ENCODE measurements around the gene PPP2R2D.

Gene PPP2R2D

GRCh38 chr10:131875501-131875900 is 25.3 kb upstream of the PPP2R2D start:
- CTCF ChIA-PET: interaction anchor here (1.0 to 1.5 kb wide), 2 partner anchors 10 to 147 kb away, joined by 5 to 6 read pairs; no protein-coding TSS in a partner anchor
- DNase-seq (ENCODE audit: extremely low spot score): no peak
- POLR2A ChIA-PET: no interaction called here
- TF ChIP-seq CTBP1 (IDR thresholded peaks at IDR 0.05; ENCODE audit: borderline replicate concordance): no peak
- no peak for TF ChIP-seq ZNF384 (IDR thresholded peaks at IDR 0.05)
- no peak for TF ChIP-seq PKNOX1 (IDR thresholded peaks at IDR 0.05)
- no peak for TF ChIP-seq BHLHE40 (IDR thresholded peaks at IDR 0.05; ENCODE audit: borderline replicate concordance)
- no peak for TF ChIP-seq ARNT (IDR thresholded peaks at IDR 0.05)
- no peak for TF ChIP-seq FOXA1 (IDR thresholded peaks at IDR 0.05)
- TF ChIP-seq TARDBP (IDR thresholded peaks at IDR 0.05): no peak
- TF ChIP-seq NFRKB (IDR thresholded peaks at IDR 0.05): no peak

GRCh38 chr10:131876017-131876416 is 24.8 kb upstream of the PPP2R2D start:
- POLR2A ChIA-PET: no interaction called here
- CTCF ChIA-PET: interaction anchor here (1.5 kb wide), 1 partner anchor 10 kb away, joined by 5 read pairs; no protein-coding TSS in a partner anchor
- no peak for TF ChIP-seq TARDBP (IDR thresholded peaks at IDR 0.05)
- DNase-seq (ENCODE audit: extremely low spot score): no peak

GRCh38 chr10:131876508-131876907 is 24.3 kb upstream of the PPP2R2D start:
- DNase-seq (ENCODE audit: extremely low spot score): no peak
- no peak for TF ChIP-seq NFRKB (IDR thresholded peaks at IDR 0.05)
- no peak for TF ChIP-seq ARNT (IDR thresholded peaks at IDR 0.05)
- no peak for TF ChIP-seq SP1 (IDR thresholded peaks at IDR 0.05)
- no peak for TF ChIP-seq FOXM1 (IDR thresholded peaks at IDR 0.05; ENCODE audit: borderline replicate concordance)
- no peak for TF ChIP-seq SUZ12 (IDR thresholded peaks at IDR 0.05)
- TF ChIP-seq LEF1 (IDR thresholded peaks at IDR 0.05; ENCODE audit: borderline replicate concordance): no peak
- no peak for TF ChIP-seq TARDBP (IDR thresholded peaks at IDR 0.05)
- no peak for TF ChIP-seq ELF4 (IDR thresholded peaks at IDR 0.05)
- no peak for TF ChIP-seq CTBP1 (IDR thresholded peaks at IDR 0.05; ENCODE audit: borderline replicate concordance)
- TF ChIP-seq ZNF384 (IDR thresholded peaks at IDR 0.05): no peak
- TF ChIP-seq BHLHE40 (IDR thresholded peaks at IDR 0.05; ENCODE audit: borderline replicate concordance): no peak
- no peak for TF ChIP-seq PKNOX1 (IDR thresholded peaks at IDR 0.05)
- no peak for TF ChIP-seq HDGF (IDR thresholded peaks at IDR 0.05; ENCODE audit: borderline replicate concordance)
- no peak for TF ChIP-seq FOXK2 (IDR thresholded peaks at IDR 0.05)
- no peak for TF ChIP-seq FOXA1 (IDR thresholded peaks at IDR 0.05)
- no peak for TF ChIP-seq L3MBTL2 (conservative IDR thresholded peaks at IDR 0.05)
- ChIA-PET POLR2A (no interaction called here), CTCF (no interaction called here)

GRCh38 chr10:131880016-131880590 is 20.7 kb upstream of the PPP2R2D start:
- no peak for TF ChIP-seq NFRKB (IDR thresholded peaks at IDR 0.05)
- TF ChIP-seq ARNT (IDR thresholded peaks at IDR 0.05): no peak
- TF ChIP-seq BHLHE40 (IDR thresholded peaks at IDR 0.05; ENCODE audit: borderline replicate concordance): no peak
- no peak for TF ChIP-seq HDGF (IDR thresholded peaks at IDR 0.05; ENCODE audit: borderline replicate concordance)
- no peak for TF ChIP-seq LEF1 (IDR thresholded peaks at IDR 0.05; ENCODE audit: borderline replicate concordance)
- CTCF ChIA-PET: no interaction called here
- DNase-seq (ENCODE audit: extremely low spot score): no peak
- POLR2A ChIA-PET: no interaction called here

GRCh38 chr10:131881104-131881880 is 19.5 kb upstream of the PPP2R2D start:
- no peak for TF ChIP-seq SP1 (IDR thresholded peaks at IDR 0.05)
- TF ChIP-seq FOXA1 (IDR thresholded peaks at IDR 0.05): no peak
- TF ChIP-seq NFRKB (IDR thresholded peaks at IDR 0.05): no peak
- ChIA-PET POLR2A (no interaction called here), CTCF (no interaction called here)
- DNase-seq (ENCODE audit: extremely low spot score): no peak

- no peak for TF ChIP-seq SUZ12 (IDR thresholded peaks at IDR 0.05)
- no peak for TF ChIP-seq TARDBP (IDR thresholded peaks at IDR 0.05)
- no peak for TF ChIP-seq ELF4 (IDR thresholded peaks at IDR 0.05)
- no peak for TF ChIP-seq L3MBTL2 (conservative IDR thresholded peaks at IDR 0.05)
- TF ChIP-seq LEF1 (IDR thresholded peaks at IDR 0.05; ENCODE audit: borderline replicate concordance): no peak
- no peak for TF ChIP-seq FOXM1 (IDR thresholded peaks at IDR 0.05; ENCODE audit: borderline replicate concordance)
- no peak for TF ChIP-seq NFRKB (IDR thresholded peaks at IDR 0.05)
- no peak for TF ChIP-seq FOXK2 (IDR thresholded peaks at IDR 0.05)
- no peak for TF ChIP-seq SP1 (IDR thresholded peaks at IDR 0.05)
- no peak for TF ChIP-seq BHLHE40 (IDR thresholded peaks at IDR 0.05; ENCODE audit: borderline replicate concordance)
- no peak for TF ChIP-seq PKNOX1 (IDR thresholded peaks at IDR 0.05)
- POLR2A ChIA-PET: no interaction called here
- CTCF ChIA-PET: no interaction called here
- no peak for DNase-seq (ENCODE audit: extremely low spot score)
These were observed 18.7 kb upstream of the PPP2R2D start for GRCh38 chr10:131882151-131882550.
